Stimulated activated CD8-positive, alpha-beta memory T cell treated with anti-CD3 and anti-CD28 coated beads, Interleukin-15, amount 100 ng/mL, for 1 hour (primary cell): ENCODE measurements around the gene GABRA6.
"Not testable (repeated sequence)": the region's sequence is repeated elsewhere in the genome, so short reads cannot be mapped to it uniquely, and the experiment has no call there.

Experiments
- DNase-seq: peaks from one replicate; pipeline ENCODE4 v3.0.0-alpha.2; 2020; ENCODE audit warnings: low read depth

The GABRA6 gene

GRCh38 chr5:161685461-161685860, at the start of gene GABRA6:
Gene GABRA6 (plus strand): TSS chr5:161685721. CDS start chr5:161685990, 269 bp downstream.
- DNase-seq: no peak

- DNase-seq: no peak
Measured at GRCh38 chr5:161637591-161637990, 47.9 kb upstream of the GABRA6 start.

- DNase-seq: no peak
Measured at GRCh38 chr5:161641444-161641843, 44.1 kb upstream of the GABRA6 start.

GRCh38 chr5:161645264-161645663, 40.3 kb upstream of the GABRA6 start:
- DNase-seq: no peak

- DNase-seq: not testable (repeated sequence)
Measured at GRCh38 chr5:161651926-161652325, 33.6 kb upstream of the GABRA6 start.

DNA sequence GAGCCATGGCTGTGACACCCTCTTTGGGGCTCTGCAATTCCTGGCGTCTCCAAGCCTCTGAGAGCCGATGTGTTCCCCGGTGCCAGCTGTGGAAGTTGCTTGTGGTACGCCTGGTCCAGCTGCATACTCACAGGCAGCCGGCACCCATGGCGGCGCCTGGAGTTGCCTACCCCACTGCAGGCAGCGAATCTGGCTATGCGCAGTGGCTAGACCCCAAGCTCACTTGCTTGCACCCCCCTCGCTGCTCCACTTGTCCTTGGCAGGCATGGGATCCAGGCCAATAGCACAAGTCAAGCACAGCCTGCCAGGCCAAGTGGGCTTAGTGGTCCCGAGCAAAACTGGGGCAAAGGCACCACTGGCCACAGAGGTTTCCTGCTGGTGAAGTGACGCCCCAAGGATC, 24.7 kb upstream of the GABRA6 start:
- DNase-seq: no peak

- DNase-seq: no peak
Measured at GRCh38 chr5:161663431-161663830, 22.1 kb upstream of the GABRA6 start.

DNA sequence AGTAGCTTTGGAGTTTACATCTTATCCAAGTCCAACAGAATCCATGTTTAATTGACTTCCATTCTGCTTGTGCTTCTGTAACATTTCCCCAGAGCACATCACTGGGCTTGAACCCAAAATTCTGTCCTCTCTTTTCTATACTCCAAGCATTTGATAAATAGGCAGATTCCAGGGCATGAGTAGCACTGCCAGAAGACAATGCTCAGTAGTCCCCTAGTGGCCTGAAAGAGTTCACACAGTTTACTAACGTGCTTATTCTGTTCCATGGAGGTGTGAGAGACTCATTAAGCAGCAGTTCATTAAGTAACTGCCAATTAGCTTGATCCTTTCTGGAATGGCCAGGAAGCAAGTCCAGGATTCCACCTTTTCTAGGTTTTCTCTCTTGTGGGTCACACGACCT, 9.4 kb upstream of the GABRA6 start:
- no peak for DNase-seq

- DNase-seq: no peak
Measured at GRCh38 chr5:161686149-161686548, 628 bp downstream of the GABRA6 start.

- no peak for DNase-seq
Measured at GRCh38 chr5:161686881-161687280, 1.4 kb downstream of the GABRA6 start.

GRCh38 chr5:161687316-161687715, 1.8 kb downstream of the GABRA6 start:
- no peak for DNase-seq

DNA sequence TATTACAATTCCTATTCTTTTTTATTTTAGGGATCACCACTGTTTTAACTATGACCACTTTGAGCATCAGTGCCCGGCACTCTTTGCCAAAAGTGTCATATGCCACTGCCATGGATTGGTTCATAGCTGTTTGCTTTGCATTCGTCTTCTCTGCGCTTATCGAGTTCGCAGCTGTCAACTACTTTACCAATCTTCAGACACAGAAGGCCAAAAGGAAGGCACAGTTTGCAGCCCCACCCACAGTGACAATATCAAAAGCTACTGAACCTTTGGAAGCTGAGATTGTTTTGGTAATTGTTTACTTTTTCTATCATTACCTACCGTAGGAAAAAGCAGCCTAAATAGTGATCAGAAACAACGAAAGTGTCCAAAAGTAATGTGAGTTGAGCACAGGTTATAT, 6.4 kb downstream of the GABRA6 start:
- no peak for DNase-seq

GRCh38 chr5:161697001-161697400, 11.5 kb downstream of the GABRA6 start:
- DNase-seq: no peak

DNA sequence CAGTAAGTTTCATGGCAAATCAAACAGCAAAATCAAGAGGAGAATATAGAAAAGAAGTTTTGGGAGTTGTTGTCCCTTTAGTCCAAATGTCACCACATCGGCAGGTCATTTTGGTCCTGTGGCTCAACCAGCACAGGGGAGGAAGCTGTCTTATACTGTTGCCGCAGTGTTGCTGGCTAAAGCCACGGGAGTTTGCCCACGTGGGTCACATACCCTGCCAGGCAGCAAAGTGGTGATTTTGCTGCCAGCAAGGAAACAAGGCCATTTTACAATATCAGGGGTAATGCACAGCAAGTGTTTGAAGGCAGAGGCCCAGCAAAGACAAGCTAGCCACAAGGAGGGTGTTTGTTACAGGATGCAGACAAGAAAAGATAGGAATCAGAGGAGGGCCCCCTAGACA, 14.5 kb downstream of the GABRA6 start:
- no peak for DNase-seq

GRCh38 chr5:161703528-161703927, 18.0 kb downstream of the GABRA6 start:
- no peak for DNase-seq

- no peak for DNase-seq
Measured at GRCh38 chr5:161707382-161707781, 21.9 kb downstream of the GABRA6 start.

DNA sequence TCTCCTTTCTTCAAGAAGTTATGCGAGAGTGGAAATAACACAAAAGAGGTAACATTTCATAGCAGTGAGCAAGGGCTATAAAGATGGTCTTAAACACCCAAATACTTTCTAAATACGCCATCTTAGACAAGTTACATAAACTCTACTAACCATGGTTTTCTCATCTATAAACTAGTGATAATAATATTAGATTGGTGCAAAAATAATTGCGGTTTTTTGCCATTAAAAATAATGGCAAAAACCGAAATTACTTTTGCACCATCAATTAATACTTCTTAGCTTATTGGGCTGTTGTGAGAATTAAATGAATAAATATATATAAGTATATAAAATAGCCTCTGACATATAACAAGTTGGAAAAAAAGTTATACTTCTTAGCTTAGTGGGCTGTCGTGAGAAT, 23.7 kb downstream of the GABRA6 start:
- no peak for DNase-seq

DNA sequence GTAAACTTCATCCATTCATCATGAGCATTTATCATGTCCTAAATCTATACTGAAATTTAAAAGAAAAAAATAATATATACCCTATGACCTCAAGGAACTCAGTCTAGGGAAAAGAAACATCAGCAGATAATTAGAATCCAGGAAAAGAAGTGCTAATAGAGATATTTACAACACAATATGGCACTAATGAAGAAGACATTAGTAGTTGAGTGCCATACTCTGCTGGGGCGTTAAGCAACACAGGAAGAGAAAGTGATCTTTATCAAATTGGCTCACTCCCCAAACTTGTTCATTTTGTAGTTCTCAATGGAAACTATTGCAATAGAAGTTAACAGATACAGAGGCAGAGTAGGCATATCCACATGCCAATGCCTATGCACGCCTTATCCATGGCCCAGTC, 27.5 kb downstream of the GABRA6 start:
- no peak for DNase-seq

DNA sequence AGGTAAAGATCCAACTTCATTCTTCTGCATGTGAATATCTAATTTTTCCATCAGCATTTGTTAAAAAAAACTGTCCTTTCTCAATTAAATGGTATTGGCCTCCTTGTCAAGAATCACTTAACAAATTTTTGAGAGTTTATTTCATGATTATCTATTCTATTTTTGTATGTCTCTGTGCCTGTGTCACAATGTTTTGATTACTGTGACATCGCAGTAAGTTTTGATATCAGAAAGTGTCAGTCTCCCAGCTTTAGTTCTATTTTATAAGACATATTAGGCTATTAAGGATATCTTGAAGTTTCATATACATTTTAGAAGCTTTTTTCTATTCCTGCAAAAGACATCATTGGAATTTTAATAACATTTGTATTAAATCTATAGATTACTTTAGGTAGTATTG, 33.6 kb downstream of the GABRA6 start:
- no peak for DNase-seq

GRCh38 chr5:161720460-161720859, 34.9 kb downstream of the GABRA6 start:
- no peak for DNase-seq

DNA sequence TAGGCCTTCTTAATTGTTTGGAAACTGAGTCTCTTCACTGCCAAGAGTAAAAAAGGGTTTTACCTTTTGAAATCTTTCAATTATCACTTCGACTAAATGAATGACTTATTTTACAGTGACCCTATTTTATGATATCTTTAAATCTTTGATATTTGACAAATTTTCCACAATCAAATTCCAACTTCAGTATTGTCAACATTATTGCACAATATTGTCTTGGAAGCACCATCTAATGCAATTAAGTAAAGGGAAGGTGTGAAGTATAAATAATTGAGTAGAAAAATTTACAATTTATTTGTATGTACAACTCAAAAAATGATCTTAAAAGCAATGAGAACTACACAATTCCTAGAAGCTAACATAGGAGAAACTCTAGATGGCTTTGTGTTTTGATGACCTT, 49.2 kb downstream of the GABRA6 start:
- DNase-seq: no peak

DNA sequence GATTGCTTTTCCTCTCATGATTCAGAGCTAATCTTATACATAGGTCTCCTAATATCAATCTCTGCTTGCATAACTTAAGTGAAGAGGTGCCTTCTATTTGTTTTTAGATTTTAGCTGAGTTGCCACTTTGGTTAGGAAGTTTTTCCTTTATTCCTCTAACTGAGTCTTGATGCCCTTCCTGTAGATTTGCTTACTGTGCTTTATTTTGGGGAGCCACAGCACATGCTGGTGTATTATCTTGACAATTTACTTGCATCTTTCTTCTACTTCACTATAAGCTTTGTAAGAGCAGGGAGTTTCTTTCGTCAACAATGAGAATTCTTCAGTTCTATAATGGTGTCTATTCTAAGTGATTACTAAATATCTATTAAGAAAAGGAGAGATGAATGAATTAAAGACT, 54.9 kb downstream of the GABRA6 start:
- DNase-seq: no peak

DNA sequence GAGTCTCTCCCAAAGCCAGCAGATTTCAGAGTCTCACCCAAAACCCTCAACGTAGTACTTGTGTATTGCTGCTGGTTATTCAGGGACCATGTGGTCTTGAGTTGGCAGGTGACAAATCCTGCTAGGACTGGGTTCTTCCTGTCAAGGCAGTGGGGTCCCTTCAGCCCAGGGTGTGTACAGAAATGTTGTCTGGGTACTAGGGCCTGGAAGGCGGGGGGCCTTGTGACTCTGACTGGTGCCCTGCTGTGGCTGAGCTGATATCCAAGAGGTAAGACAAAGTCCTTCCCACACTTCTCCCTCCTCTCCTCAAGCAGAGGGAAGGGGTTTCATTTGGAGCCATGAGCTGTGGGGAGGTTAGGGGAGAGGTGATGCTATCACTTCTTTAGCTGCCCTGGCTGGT, 58.8 kb downstream of the GABRA6 start:
- no peak for DNase-seq

DNA sequence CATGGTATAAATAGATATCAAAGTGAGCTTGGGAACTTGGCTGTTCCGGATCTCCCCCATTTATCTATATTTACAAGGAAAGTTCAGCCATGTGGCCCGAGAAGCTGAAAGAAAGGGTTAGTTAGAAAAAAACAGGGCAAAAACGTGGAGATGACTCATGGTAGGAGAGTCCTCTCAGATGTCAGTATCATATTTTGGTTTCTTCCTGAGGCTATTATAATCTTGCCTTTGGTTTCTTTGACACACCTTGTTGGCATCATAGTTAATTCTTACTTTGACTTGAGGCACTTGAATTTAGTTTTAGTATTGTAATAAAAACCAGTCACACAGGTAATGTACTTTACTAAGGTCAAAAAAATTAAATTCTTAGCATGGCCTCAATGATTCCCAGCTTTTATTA, 59.9 kb downstream of the GABRA6 start:
- DNase-seq: no peak

- no peak for DNase-seq
Measured at GRCh38 chr5:161751265-161751664, 65.7 kb downstream of the GABRA6 start.
